Activated naive CD8-positive, alpha-beta T cell treated with anti-CD3 and anti-CD28 coated beads, Interleukin-2, amount 50 U/mL, for 24 hours (primary cell): ENCODE results near the gene SH2D4B.
"Not testable (repeated sequence)": the region's sequence is repeated elsewhere in the genome, so short reads cannot be mapped to it uniquely, and the experiment has no call there.

ENCODE experiments used
- ATAC-seq: fragments of 150-1000 bp; cut with Tn5 transposase; one replicate; pipeline ENCODE4 v1.10.0; 2021
- DNase-seq: peaks from one replicate; pipeline ENCODE4 v3.0.0; 2021
- H3K27ac Mint-ChIP-seq: one replicate; pipeline ENCODE4 v1.8.0; 2021; ENCODE audit warnings: mild to moderate bottlenecking, mixed read lengths
- H3K27me3 Mint-ChIP-seq: one replicate; pipeline ENCODE4 v1.8.0; 2021; ENCODE audit warnings: mixed read lengths
- H3K36me3 Mint-ChIP-seq: one replicate; pipeline ENCODE4 v1.8.0; 2021; ENCODE audit warnings: low read depth, mixed read lengths
- H3K4me1 Mint-ChIP-seq: one replicate; pipeline ENCODE4 v1.8.0; 2021; ENCODE audit warnings: mixed read lengths
- H3K4me3 Mint-ChIP-seq: one replicate; pipeline ENCODE4 v1.8.0; 2021; ENCODE audit warnings: mild to moderate bottlenecking, moderate library complexity, mixed read lengths
- H3K9me3 Mint-ChIP-seq: one replicate; pipeline ENCODE4 v1.8.0; 2021; ENCODE audit warnings: mixed read lengths

SH2D4B gene

GRCh38 chr10:80540981-80541750, 3.5 kb downstream of the SH2D4B start:
- ATAC-seq (no peak), DNase-seq (no peak)
- no peaks in the 10 kb centered on the region for H3K36me3 Mint-ChIP-seq
- H3K4me3 Mint-ChIP-seq = peak overlapping the region; percentile 5
- peaks cover 25% of the 10 kb centered on the region for H3K4me1 Mint-ChIP-seq
- no peaks in the 10 kb centered on the region for H3K9me3 Mint-ChIP-seq
- peak overlapping the region; percentile 41 for H3K27ac Mint-ChIP-seq
- peaks cover 2% of the 10 kb centered on the region for H3K27me3 Mint-ChIP-seq

DNA sequence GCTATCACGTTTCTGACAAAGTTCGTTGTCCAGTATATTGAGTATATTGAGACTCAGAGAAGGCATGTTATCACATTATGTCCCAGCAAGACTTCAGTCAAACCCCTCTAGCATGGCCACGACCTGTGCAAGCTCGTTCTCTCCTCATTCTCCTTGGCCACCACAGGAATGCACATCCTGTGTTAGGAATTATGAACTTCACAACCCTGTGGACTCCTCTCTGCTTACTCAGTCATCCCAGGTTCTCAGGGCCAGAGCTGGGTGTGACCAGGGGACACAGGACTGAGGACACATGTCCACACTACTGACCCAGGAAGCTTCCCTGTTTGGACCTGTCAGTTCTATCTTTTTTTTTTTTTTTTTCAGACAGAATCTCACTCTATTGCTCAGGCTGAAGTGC, 4.4 kb downstream of the SH2D4B start:
- H3K9me3 Mint-ChIP-seq = no peaks in the 10 kb centered on the region
- no peak overlapping the region for H3K27ac Mint-ChIP-seq
- H3K36me3 Mint-ChIP-seq = no peaks in the 10 kb centered on the region
- H3K27me3 Mint-ChIP-seq = peaks cover 2% of the 10 kb centered on the region
- DNase-seq (no peak), ATAC-seq (no peak)
- peaks cover 19% of the 10 kb centered on the region for H3K4me1 Mint-ChIP-seq
- no peak overlapping the region for H3K4me3 Mint-ChIP-seq

DNA sequence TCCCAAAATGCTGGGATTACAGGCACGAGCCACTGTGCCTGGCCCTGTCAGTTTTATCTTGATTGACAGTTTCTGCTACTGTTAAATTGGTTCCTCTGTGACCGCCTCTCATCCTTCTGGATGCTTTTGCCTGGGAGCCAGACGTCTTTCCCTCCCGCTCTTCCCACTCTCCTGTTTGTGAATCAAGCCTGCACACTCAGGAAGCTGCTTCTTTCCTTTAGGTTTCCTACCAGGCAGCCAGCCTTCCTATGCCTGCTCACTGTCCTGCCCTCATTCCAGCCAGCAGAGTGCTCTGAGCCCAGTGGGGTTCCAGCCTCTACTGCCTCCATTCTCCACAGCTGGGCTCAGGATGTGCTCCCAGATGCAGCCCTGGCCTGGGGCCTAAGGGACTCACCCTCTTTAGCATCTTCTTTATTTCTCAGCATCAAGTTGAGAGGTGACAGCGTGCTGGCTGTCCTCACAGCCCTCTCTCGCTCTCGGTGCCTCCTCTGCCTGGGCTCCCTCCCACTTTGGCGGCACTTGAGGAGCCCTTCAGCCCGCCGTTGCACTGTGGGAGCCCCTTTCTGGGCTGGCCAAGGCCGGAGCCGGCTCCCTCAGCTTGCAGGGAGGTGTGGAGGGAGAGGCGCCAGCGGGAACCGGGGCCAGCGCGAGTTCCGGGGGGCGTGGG, 5.1 kb downstream of the SH2D4B start:
- Mint-ChIP-seq H3K36me3 (no peaks in the 10 kb centered on the region), H3K4me3 (no peak overlapping the region), H3K27ac (no peak overlapping the region), H3K4me1 (peaks cover 17% of the 10 kb centered on the region), H3K9me3 (no peaks in the 10 kb centered on the region), H3K27me3 (peaks cover 2% of the 10 kb centered on the region)
- no peak for DNase-seq
- no peak for ATAC-seq

DNA sequence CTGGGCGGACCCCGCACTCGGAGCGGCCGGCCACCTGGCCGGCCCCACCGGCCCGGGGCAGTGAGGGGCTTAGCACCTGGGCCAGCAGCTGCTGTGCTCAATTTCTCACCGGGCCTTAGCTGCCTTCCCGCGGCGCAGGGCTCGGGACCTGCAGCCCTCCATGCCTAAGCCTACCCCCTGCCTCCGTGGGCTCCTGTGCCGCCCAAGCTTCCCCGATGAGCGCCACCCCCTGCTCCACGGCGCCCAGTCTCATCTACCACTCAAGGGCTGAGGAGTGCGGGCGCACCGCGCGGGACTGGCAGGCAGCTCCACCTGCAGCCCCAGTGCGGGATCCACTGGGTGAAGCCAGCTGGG, 5.6 kb downstream of the SH2D4B start:
- H3K27ac Mint-ChIP-seq, H3K4me3 Mint-ChIP-seq, H3K9me3 Mint-ChIP-seq, H3K36me3 Mint-ChIP-seq, ATAC-seq, H3K27me3 Mint-ChIP-seq, DNase-seq: not testable (repeated sequence)
- H3K4me1 Mint-ChIP-seq = peaks cover 17% of the 10 kb centered on the region

GRCh38 chr10:80544316-80544953, 6.7 kb downstream of the SH2D4B start:
- H3K27ac Mint-ChIP-seq = no peak overlapping the region
- DNase-seq = no peak
- no peak for ATAC-seq
- H3K27me3 Mint-ChIP-seq = peaks cover 2% of the 10 kb centered on the region
- peaks cover 15% of the 10 kb centered on the region for H3K4me1 Mint-ChIP-seq
- H3K36me3 Mint-ChIP-seq = no peaks in the 10 kb centered on the region
- no peak overlapping the region for H3K4me3 Mint-ChIP-seq
- H3K9me3 Mint-ChIP-seq = no peaks in the 10 kb centered on the region

- H3K36me3 Mint-ChIP-seq = no peaks in the 10 kb centered on the region
- peaks cover 2% of the 10 kb centered on the region for H3K27me3 Mint-ChIP-seq
- H3K4me1 Mint-ChIP-seq = peaks cover 11% of the 10 kb centered on the region
- DNase-seq (no peak), ATAC-seq (no peak)
- no peaks in the 10 kb centered on the region for H3K9me3 Mint-ChIP-seq
- H3K4me3 Mint-ChIP-seq = no peak overlapping the region
- H3K27ac Mint-ChIP-seq = no peak overlapping the region
These were observed 7.7 kb downstream of the SH2D4B start for GRCh38 chr10:80545258-80545881.

- H3K36me3 Mint-ChIP-seq = no peaks in the 10 kb centered on the region
- no peak overlapping the region for H3K4me3 Mint-ChIP-seq
- H3K4me1 Mint-ChIP-seq = no peaks in the 10 kb centered on the region
- H3K27me3 Mint-ChIP-seq = peaks cover 4% of the 10 kb centered on the region
- DNase-seq = no peak
- H3K27ac Mint-ChIP-seq = no peak overlapping the region
- ATAC-seq = no peak
- no peaks in the 10 kb centered on the region for H3K9me3 Mint-ChIP-seq
These were observed 14.5 kb downstream of the SH2D4B start for GRCh38 chr10:80552151-80552646.

GRCh38 chr10:80553436-80553835, 15.7 kb downstream of the SH2D4B start:
- peaks cover 4% of the 10 kb centered on the region for H3K27me3 Mint-ChIP-seq
- DNase-seq = no peak
- H3K9me3 Mint-ChIP-seq = no peaks in the 10 kb centered on the region
- H3K27ac Mint-ChIP-seq = no peak overlapping the region
- no peak overlapping the region for H3K4me3 Mint-ChIP-seq
- H3K36me3 Mint-ChIP-seq = no peaks in the 10 kb centered on the region
- ATAC-seq = no peak
- H3K4me1 Mint-ChIP-seq = no peaks in the 10 kb centered on the region

DNA sequence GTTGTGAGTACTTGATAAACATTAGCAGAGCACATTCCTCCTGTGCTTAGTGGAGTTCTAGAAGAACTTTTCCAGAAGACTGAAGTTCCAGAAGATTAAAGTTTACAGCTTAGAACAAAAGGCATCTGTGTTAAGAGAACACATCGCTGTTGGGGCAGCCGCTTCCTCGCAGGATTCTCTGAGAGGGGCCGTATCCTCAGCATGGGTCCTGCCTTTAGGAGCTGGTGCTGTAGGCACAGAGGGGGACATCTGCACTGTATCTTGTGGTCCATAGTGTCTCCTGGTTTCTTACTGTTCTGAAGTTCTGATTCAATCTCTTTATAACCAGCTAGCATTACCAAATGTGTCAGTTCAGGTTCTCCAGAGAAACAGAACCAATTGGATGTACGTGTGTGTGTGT, 16.3 kb downstream of the SH2D4B start:
- Mint-ChIP-seq H3K27ac (no peak overlapping the region), H3K27me3 (peaks cover 4% of the 10 kb centered on the region), H3K9me3 (no peaks in the 10 kb centered on the region), H3K4me3 (no peak overlapping the region), H3K4me1 (no peaks in the 10 kb centered on the region), H3K36me3 (no peaks in the 10 kb centered on the region)
- no peak for DNase-seq
- no peak for ATAC-seq

- Mint-ChIP-seq H3K4me3 (no peak overlapping the region), H3K4me1 (no peaks in the 10 kb centered on the region), H3K9me3 (no peaks in the 10 kb centered on the region), H3K27me3 (peaks cover 4% of the 10 kb centered on the region), H3K27ac (no peak overlapping the region), H3K36me3 (no peaks in the 10 kb centered on the region)
- DNase-seq = no peak
- ATAC-seq = no peak
These were observed 17.7 kb downstream of the SH2D4B start for GRCh38 chr10:80555415-80555814.

- DNase-seq = no peak
- Mint-ChIP-seq H3K27me3 (peaks cover 4% of the 10 kb centered on the region), H3K36me3 (no peaks in the 10 kb centered on the region), H3K4me1 (no peaks in the 10 kb centered on the region), H3K27ac (no peak overlapping the region), H3K9me3 (no peaks in the 10 kb centered on the region), H3K4me3 (no peak overlapping the region)
- ATAC-seq = no peak
These were observed 24.2 kb downstream of the SH2D4B start for GRCh38 chr10:80561950-80562349.

DNA sequence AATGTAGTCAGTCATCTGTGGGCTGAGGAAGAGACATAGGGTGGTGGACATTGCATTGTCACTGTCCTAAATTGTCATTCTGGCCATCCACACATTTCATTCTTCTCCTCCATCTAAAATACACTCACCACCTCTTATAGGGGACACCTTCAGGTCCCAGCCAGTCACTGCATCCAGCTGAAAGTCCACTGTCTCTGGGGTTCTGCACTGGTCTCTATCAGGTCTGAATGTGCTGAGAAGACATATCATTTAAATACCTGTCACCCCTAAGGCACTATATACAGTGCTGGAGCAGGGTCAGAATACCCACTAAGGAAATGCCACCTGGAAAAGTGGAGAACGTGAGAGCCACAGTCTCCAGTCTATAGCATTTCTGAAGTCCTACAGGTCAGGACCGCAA, 29.6 kb downstream of the SH2D4B start:
- Mint-ChIP-seq H3K36me3 (no peaks in the 10 kb centered on the region), H3K4me3 (no peak overlapping the region), H3K27me3 (peaks cover 4% of the 10 kb centered on the region), H3K4me1 (no peaks in the 10 kb centered on the region), H3K9me3 (no peaks in the 10 kb centered on the region), H3K27ac (no peak overlapping the region)
- DNase-seq (no peak), ATAC-seq (no peak)

- H3K36me3 Mint-ChIP-seq = no peaks in the 10 kb centered on the region
- no peak for ATAC-seq
These were observed 31.6 kb downstream of the SH2D4B start for GRCh38 chr10:80569131-80569895.

GRCh38 chr10:80571352-80571751, 33.6 kb downstream of the SH2D4B start:
- no peaks in the 10 kb centered on the region for H3K36me3 Mint-ChIP-seq
- no peak overlapping the region for H3K27ac Mint-ChIP-seq
- DNase-seq (no peak), ATAC-seq (no peak)
- no peak overlapping the region for H3K4me3 Mint-ChIP-seq
- no peaks in the 10 kb centered on the region for H3K4me1 Mint-ChIP-seq
- no peaks in the 10 kb centered on the region for H3K9me3 Mint-ChIP-seq
- no peaks in the 10 kb centered on the region for H3K27me3 Mint-ChIP-seq

More at GRCh38 chr10:80569131-80569895, 31.6 kb downstream of the SH2D4B start:
- no peak for DNase-seq
- peaks cover 1% of the 10 kb centered on the region for H3K27me3 Mint-ChIP-seq
- H3K4me1 Mint-ChIP-seq = no peaks in the 10 kb centered on the region
- H3K9me3 Mint-ChIP-seq = no peaks in the 10 kb centered on the region
- no peak overlapping the region for H3K27ac Mint-ChIP-seq
- no peak overlapping the region for H3K4me3 Mint-ChIP-seq
